Measurements from ENCODE around the gene MATN4.

Gene MATN4

DNA sequence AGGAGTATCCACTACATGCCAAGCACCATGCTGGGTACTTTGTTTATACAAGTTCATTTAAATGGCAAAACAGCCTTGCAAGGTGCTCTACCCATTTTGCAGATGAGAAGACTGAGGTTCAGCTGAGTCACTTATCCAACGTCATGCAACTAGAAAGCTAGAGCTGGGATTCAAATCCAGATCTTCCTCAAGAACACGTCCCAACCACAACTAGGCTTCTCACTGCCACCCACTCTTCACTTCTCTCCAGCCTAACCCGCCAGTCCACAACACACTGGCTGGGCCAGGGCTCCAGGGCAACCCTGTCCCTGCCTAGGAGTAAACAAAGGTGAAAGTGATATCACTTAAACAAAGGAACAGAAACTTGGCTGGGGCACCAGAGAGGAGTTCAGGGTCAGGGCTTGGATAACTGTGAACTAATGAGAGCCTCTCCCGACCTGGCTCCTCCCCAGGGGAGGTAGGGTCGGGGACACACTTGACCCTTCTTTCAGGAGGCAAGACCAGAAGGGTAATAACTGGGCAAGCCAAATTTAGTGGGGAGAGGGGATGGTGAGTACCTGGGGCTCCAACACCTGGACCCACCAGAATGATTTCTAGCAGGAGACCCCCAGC lies 32.2 kb upstream of the MATN4 start:
- DNase-seq = no peak

DNA sequence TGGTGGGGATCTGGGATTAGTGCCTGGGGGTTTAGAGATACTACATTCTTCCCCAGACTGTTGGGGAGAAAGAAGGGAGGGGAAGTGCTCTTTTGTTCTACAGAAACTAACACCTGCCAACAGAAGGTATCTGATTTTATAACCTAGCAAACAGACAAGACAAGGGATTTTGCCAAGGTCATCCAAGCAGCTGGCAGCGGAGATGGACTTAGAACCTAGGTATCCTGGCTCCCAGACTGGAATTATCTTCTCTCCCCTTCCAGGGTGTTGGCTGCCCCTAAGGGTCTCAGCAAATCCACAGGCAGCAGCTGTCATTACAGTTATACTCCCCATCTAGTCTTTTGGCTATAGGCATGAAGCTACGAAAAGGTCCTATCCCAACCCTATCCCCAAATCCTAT lies 31.7 kb upstream of the MATN4 start:
- no peak for DNase-seq

DNA sequence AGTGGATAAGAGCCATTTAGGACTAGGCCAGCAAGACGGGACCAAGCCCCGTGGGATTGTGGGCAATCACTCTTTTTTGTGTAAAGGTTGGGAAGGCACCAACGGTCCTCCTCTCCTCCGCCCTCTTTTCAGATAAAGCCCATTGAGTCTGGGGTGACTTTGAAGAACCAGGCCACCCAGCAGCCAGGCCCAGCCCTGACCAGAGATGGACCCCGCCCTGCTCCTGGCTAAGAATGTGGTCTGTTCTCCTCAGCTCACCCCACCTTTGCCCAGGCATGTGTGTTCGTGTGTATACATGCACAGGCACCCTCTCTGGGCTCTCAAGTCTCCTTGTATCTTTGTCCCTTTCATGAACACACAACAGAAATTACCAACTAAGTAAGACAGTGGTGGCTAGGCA lies 31.0 kb upstream of the MATN4 start:
- DNase-seq = no peak

DNA sequence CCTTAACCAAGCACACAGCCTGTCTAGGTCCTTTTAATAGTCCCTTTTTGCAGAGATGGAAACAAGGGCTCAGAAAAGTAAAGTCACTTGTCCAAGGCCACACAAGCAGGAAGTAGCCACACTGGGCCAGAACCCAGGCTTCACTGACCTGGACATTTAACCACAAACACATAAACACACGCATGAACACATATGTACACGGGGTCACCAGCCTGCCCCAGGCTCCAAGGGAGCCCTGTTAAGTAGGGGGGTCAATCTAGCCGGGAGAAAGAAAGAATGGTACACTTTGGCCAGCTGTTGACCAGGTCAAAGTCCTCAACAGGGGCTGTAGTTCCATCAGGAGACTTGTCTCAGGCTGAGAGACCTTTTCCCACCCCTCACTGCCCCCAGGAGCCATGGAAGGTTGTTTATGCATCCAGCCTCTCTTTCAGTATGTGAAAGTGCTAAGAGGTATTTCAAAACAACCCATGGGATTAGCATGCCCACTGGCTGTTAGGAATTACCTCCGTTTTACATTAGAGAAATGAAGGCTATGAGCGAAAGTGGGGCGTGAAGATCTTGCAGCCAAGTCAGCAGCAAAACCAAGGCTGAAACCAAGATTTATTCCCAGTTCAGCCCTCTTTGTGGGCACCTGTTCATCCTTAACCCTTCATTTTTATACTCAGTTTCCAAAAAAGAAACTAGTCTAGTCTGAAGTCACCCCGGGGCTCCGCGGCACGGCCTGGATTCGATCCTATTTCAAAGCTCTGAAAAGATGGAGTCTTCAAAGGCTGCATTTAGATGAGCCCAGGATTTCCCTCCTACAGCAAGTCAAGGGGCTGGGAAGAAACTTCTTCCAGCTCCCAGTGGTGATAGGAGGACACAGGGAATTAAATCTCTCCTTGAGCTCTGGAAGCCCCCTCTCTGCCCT lies 30.3 kb upstream of the MATN4 start:
- no peak for DNase-seq

DNA sequence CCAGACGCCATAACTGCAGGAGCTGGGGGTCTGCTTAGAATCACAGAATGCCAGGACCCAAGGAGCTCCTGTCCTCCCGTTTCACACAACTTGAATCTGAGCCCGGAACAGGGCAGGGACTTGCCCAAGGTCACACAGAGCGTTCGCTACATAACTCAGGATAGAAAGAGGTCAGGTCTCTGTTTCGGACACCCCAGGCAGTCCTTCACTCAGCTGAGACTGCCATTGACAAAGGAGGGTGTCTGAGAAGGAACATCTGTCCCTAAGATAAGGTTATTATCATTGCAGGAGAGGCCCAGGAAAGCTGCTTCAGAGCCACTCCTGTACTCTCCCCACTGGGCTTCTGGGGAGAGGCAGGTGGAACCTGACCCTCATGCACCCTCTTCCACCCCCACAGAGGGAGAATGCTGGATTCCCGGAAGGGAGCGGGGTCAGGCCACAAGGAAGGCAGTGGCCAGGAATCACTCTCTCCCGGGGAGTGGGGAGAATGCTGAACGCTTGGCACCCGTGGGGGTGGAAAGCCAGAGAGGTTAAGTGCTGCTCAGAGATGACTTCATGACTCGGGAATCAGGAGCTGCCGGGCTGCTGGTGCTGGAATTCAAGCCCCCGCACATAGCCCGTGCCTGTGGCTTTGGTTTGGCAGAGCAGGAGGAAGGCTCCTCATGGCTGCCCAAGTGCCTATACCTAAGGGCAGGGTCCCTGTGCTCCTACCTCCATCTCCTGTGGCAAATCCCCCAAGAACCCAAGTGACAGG lies 29.4 kb upstream of the MATN4 start:
- no peak for DNase-seq

DNA sequence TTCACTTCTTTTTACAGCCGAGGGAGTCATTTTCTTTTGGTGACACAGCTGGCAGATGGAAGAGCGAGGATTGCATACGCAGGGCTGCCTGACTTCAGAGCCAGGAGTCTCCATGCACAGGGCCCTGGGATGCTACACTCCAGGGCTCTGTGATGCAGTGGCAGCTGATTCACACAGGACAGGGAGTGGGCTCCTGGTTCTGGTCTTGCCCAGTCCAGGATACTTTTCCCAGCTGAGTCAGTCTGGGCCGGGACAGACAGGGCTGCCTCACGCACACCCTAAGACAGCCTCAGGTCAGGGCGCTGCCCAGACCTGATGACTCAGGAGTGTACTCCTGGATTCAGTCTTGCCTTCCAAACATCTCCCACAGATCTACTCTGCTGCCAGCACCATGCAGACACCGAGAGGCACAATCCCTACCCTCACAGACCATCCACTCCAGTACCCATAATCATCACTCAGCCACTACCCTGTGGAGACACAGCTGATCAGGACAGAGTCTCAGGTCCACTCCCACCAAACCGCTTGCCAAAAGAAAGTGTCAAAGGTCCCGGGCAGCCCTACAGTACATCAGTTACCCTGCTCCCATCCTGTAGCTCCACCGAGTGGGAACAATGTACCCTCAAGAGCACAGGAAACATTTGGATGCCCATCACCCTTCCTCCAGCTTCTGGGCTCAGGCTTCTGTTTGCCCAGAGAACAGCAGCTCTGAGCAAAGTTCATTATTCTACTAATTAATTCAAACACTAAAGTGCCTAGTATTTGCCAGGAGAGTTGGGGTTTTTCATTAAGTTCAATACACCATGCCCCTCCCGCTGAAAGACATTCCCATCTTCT lies 28.6 kb upstream of the MATN4 start:
- DNase-seq = no peak

DNA sequence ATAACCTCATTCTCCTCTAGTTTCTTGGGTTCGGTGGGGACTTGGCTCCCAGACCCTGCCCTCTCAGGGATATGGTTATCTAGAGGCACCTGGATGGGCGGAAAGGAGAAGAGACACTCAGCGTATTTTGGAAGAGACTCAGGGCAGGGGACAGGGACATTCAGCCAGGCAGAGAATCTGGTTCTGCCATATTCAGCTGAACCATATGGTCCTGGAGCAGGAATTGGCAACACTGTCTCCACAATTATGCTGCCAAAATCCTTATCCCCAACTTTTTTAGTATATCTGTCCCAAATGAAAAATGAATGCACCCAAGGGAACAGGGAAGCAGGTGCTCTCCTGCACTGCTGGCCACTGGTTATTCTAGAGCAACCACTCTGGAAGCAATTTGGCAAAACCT lies 22.4 kb upstream of the MATN4 start:
- DNase-seq = no peak

DNA sequence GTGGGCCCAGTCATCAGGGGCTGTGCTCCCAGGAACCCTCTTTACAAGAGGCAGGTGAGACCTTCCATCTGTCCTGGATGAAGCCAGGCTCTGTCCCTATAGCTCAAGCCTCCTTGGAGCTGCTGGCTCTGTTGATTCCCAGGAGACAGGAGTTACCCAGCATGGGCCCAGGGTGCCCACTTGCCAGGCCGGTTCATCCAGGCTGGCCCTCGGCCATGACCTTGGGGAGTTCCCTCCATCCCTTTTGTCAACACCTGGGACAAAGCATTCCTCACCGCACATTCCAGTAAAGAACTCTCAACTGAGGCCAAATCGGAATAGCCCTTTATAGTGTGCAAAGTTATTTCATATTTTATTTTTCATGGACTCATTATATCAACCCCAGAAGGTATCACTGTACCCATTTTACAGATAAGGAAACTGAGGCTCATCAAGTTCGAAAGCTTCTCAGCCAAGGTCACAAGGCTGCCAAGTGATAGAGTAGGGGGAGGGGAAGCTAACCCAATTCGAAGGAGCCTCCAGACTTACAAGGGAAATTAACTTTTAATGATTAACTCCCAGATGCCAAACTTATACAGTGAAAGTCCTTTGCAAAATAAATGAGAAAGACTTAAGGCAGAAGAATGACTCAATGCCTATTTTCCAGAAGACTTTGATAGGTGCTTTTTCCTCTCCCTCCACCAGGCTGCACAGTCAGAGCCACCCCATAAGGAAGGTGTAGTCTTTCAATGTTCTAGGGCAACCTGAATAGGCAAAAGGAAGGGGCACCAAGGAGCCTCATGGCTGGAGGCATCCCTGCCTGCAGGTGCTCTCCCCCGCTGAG lies 21.6 kb upstream of the MATN4 start:
- DNase-seq = no peak

DNA sequence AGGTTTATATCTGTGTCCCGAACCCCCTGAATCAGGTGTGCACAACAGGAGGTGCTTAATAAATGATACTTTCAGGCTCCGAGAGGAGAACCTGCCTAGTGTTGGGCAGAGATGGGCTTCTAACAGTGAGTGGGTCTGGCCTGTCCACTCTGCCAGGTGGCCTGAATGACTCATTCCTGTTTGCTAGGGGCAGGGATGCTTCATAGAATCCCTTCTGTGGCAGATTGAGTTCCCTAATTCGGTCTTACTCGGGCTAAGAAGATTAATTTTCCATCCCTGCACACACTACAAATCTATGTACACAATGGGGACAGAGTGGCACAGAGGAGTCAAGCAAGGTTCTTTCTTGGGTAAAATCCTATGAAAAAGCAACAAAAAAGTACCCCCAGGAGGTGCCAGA lies 20.4 kb upstream of the MATN4 start:
- DNase-seq = no peak

DNA sequence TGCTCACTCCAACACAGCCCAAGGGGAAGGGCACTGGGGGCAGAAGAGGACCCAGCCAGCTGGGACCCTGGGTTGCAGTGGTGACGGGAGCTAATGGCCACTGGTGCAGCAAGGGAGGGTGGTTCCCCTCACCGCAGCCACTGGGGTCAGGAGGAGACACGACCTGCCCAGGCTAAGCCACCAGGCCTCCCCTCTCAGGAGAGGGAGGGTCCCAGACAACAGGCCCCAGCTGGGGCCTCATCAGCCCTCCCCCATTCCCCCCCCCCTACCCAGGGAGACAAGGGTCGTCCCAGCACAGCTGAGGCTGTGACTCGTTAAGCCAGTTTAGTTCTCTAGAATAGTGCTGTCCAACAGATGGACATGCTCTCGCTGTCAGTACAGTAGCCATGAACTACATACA lies 17.3 kb upstream of the MATN4 start:
- no peak for DNase-seq

DNA sequence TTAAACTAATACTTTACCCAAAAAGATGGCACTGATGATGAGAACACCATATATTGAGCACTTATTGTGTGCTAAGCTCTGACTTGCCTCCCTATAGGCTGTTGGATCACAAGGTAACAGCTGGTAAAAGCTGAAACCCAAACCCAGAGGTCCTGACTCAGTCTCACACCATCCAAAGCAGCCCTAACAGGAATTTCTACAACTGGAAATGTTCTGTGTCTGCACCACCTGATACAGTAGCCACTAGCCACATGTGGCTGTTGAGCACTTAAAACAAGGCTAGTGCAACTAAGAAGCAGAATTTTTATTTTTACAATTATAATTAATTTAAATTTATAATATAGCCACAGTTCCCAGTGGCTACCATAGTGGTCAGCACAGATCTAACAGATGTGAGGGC lies 15.6 kb upstream of the MATN4 start:
- no peak for DNase-seq

DNA sequence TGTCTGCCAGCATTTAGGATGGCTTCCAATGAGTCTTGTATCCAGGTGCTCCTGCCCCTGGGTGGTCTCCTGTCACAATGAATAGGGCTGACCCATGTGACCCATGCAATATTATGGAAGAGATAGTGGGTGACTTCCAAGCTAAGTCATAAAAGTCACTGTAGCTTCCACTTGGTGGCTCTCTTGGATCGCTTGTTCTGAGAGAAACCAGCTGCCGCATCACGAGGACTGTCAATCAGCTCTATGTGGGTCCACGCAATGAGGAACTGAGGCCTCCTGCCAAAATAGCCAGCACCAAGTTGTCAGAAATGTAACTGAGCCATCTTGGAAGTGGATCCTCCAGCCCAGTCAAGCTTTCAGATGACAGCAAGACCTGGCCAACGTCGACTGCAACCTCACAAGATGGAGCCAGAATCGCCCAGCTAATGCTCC lies 14.9 kb upstream of the MATN4 start:
- DNase-seq = peak; percentile 16

DNA sequence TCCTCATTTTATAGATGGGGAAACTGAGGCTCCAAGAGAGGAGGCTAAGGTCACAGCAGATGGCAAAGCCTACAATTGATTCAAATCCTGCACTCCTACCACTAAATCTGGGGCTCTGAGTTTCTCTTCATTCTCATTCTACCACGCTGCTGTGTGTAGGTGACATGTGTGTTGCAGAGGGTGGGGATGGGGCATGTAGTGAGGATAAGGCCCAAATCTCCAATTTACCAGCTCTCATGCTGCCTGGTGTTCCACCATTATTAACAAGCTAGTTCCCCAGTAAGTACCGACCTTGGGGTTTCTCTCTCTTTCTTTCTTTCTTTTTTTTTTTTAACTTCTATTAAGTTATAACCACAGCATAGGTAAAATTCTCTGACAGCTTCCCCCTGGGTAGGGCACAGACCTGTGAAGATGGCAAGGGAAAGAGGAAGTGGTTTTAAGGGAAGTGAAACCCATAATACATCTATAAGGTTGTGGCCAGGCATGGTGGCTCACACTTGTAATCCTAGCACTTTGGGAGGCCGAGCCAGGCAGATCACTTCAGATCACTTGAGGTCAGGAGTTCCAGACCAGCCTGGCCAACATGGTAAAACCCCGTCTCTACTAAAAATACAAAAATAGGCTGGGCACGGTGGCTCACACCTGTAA lies 13.0 kb upstream of the MATN4 start:
- DNase-seq = peak; percentile 20

DNA sequence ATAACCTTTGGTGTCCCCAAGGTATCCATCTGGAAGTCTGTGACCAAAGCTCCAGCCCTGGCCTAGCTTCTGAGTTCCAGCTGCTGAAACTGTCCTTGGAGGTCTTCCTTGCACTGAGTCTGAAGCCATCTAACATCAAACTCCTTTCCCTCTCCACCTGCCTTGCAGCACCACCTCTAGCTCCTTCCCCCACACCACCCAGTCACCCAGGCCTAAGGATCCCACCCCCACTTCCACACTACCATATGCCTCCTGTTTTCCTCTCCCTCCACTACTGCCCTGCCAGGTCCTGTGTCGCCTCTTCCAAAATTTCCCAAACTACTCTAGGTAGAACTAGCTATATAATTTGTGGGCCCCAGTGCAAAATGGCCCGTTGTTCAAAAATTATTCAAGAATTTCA lies 10.8 kb upstream of the MATN4 start:
- no peak for DNase-seq

DNA sequence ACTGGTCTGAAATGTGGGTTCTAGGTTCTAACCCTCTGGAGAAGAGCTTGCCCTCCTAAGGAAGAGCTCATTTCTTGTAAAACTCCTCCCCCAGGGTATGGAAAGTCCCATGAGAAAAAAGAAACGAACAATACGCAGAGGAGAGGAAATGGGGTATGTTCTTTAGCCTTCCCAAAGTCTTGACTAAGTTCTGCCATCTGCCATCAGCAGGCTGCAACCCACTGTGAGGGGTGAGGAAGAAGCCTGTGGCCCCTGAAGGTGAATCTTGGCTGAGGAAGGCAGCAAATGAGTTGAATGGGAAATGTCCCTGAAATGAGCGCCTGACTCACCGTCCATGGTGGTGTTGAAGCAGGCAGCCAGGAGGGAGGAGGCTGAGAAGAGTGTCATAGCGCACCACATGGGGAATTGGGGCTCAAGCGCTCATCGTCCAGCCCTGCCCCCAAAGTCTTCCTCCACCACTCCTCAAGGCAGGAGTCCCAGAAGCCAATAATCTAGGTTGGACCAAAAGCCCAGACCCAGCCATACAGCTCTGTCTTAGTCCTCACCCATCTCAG lies 10.4 kb upstream of the MATN4 start:
- no peak for DNase-seq

DNA sequence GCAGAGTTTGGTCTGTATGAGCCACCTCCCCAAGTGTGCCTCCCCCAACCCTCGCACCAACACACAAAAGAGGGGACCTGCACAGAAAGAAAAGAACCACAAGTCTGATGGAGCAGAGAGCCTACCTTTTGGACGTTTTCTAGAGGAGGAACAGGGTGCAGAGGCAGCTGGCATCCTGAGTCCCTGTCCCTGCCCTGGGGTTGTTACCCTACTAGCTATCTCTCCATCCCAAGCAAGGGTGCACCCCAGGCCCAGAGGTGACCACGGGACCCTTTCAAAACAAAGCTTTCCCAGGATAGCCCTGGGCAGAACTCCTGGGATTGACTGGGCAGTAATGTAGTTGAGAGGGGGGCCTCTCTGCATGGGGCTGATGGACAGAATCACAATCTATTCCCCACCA lies 9.7 kb upstream of the MATN4 start:
- no peak for DNase-seq

DNA sequence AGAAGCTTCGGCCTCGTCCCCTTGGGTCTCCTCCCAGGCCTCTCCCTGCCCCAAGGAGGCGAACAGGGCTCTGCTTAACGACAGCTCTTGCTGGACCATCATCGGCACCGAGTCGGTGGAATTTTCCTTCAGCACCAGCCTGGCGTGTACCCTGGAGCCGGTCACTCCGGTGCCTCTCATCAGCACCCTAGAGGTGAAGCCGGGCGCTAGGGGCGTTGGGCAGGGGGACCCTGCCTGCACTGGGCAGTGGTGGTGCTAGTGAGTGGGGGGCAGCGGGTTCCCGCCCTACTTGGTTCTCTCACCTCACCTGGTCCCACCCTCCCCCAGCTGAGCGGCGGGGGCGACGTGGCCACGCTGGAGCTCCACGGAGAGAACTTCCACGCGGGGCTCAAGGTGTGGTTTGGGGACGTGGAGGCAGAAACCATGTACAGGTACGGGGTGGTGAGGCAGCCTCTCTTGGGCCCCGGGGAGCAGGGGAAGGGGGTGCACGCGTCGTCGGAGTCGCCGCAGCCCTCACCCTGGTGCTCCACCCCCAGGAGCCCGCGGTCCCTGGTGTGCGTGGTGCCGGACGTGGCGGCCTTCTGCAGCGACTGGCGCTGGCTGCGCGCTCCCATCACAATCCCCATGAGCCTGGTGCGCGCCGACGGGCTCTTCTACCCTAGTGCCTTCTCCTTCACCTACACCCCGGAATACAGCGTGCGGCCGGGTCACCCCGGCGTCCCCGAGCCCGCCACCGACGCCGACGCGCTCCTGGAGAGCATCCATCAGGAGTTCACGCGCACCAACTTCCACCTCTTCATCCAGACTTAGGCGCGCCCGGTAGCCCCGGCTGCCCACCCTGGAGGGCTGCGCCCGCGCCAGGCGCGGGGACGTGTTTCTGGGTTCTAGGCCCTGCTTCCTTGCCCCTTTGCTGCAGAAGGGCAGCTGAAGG lies 8.3 kb upstream of the MATN4 start:
- no peak for DNase-seq

DNA sequence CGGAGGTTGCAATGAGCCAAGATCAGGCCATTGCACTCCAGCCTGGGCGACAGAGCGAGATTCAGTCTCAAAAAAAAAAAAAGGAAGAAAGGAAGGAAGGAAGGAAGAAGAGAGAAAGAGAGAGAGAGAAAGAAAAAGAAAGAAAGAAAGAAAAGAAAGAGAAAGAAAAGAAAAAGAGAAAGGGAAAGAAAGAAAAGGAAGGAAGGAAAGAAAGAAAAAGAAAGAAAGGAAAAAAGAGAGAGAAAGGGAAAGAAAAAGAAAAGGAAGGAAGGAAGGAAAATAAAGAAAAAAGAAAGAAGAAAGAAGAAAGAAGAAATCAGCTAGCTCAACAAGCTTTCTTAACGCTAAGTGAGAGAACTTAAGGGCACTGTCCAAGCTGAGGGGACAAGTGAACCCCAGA lies 7.6 kb upstream of the MATN4 start:
- DNase-seq = no peak

DNA sequence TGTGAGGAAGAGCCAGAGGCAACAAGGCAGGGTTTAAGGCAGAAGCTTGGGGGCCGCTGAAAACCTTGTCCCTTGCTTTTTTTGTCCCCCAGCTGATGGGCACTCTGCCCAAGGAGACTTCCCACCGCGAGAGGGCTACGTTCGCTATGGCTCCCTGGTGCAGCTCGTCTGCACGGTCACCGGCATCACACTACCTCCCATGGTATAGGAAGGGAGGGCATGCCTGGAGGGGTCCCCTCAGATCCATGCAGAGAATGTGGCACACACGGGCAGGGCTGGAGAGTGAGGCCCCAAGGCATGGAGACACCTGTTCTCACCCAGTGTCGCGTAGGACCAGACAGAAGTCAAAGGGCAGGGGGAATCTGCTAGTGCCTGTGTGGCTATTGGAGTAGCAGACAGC lies 5.8 kb upstream of the MATN4 start:
- DNase-seq = no peak
